Mucosa of descending colon (tissue), 3 donors: Measurements from ENCODE around the gene SEMA4C. TPM values are rescaled to one million over a fixed set of nuclear protein-coding genes. Genes with fewer than 3 reads are reported as not detected.

Experiments
- ATAC-seq: fragments of 200-7000 bp; cut with Tn5 transposase; one replicate; pipeline ENCODE4 v1.9.1; 2020; ENCODE audit warnings: mild to moderate bottlenecking, moderate library complexity
- DNase-seq, 3 donors: peaks; one replicate each; pipeline ENCODE4 v3.0.0-alpha.2; 2020
- H3K36me3 ChIP-seq: fragments of 200-600 bp; one replicate; pipeline ENCODE4 v1.8.0; 2021; ENCODE audit warnings: low read depth, mild to moderate bottlenecking
- H3K4me1 ChIP-seq: fragments of 200-600 bp; one replicate; pipeline ENCODE4 v1.8.0; 2021; ENCODE audit warnings: low read depth, mild to moderate bottlenecking
- H3K4me3 ChIP-seq: fragments of 200-600 bp; one replicate; pipeline ENCODE4 v1.8.0; 2021; ENCODE audit warnings: mild to moderate bottlenecking
- H3K9me3 ChIP-seq: fragments of 200-600 bp; one replicate; pipeline ENCODE4 v1.8.0; 2021; ENCODE audit warnings: mild to moderate bottlenecking
- intact Hi-C, 2 donors: fragments of 100-400 bp; cut with DNase I in 1 of 2; cut with micrococcal nuclease in 1 of 2; formaldehyde crosslinking; loops; one replicate each; pipeline versions ENCODE4 v1.11.0 to v1.11.1; 2022; cut with DNase I, micrococcal nuclease
- total RNA-seq, 3 donors: library from RNA; stranded (reverse); fragmentation: NEBNext Ultra II Directional in 2 of 3; extraction: Animal tissue kit (Norgen Biotek cat#: 25700) in 2 of 3; gene quantifications; one replicate each; pipeline versions ENCODE4 v1.2.1 to v1.2.4, GENCODE V29; 2021 to 2023
- TF ChIP-seq, protein P1 (sequence below): fragments of 200-600 bp; IDR thresholded peaks from one replicate; pipeline ENCODE4 v1.8.0; 2022; ENCODE audit warnings: antibody characterized with exemption, mild to moderate bottlenecking
- donor health status: DM: no; HTN: no; CAD: no; lungs with moderate emphysema.
- donor health status: DM: no; HTN: no; CAD: no.
- donor health status: DM: no; HTN: yes; CAD: no.

SEMA4C gene
- total RNA-seq, 3 donors from 2014 or later, result 14.4 to 83.8 (median 17.5) TPM

DNA sequence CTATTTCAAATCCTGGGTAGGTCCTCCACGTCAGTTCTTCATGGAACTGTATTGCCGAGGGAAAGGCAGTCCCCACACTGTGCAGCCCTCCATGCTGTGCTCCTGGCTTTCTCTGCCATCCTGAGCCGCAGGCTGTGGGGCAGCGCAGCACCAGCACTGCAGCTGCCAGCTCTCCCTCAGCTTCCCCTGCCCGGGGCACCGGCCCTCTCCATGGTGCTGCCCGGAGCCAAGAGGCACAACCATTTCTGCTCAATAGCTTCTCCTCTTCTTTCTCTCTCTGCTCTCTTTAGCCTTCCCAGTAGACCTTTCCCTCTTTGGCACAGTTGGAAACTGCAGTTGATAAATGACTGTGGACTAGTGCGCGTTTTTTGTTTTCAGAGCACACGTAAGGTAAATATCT, 38.2 kb downstream of the SEMA4C start:
- TF ChIP-seq, protein P1, sequence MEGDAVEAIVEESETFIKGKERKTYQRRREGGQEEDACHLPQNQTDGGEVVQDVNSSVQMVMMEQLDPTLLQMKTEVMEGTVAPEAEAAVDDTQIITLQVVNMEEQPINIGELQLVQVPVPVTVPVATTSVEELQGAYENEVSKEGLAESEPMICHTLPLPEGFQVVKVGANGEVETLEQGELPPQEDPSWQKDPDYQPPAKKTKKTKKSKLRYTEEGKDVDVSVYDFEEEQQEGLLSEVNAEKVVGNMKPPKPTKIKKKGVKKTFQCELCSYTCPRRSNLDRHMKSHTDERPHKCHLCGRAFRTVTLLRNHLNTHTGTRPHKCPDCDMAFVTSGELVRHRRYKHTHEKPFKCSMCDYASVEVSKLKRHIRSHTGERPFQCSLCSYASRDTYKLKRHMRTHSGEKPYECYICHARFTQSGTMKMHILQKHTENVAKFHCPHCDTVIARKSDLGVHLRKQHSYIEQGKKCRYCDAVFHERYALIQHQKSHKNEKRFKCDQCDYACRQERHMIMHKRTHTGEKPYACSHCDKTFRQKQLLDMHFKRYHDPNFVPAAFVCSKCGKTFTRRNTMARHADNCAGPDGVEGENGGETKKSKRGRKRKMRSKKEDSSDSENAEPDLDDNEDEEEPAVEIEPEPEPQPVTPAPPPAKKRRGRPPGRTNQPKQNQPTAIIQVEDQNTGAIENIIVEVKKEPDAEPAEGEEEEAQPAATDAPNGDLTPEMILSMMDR, result no peak
- Histone ChIP-seq H3K4me1 (no peaks in the 10 kb centered on the region), H3K9me3 (no peaks in the 10 kb centered on the region), H3K36me3 (peaks cover 8% of the 10 kb centered on the region), H3K4me3 (no peak overlapping the region)
- no peak for DNase-seq
- ATAC-seq, result peak; percentile 26
- intact Hi-C loops, result no loop called here

DNA sequence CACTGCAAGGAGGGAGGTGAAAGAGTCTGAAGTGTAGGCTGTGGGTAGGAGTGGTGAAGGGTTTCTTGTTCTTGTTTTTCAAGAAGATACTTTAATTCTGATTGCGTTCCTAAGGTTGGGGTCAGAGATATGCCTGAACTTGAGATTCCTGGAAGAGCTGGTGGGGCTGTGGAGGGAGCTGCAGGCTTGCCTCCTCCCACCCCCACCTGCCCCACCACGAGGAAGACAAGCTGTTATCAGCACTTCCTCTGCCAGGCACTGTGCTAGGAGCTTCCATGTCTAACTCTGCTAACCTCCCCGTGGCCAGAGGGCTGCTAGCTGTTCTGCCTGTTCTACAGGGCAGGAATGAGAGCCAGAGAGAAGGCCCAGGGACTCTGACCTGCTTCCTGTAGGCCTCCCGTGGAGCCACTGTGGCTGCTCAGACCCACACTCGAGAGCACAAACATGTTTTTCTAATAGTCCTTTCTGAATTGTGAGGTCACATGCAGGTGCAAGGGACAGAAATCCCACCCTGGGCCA, 39.8 kb downstream of the SEMA4C start:
- intact Hi-C loops, result no loop called here
- no peaks in the 10 kb centered on the region for H3K4me1 ChIP-seq
- ATAC-seq (no peak), DNase-seq (no peak)
- no peak overlapping the region for H3K4me3 ChIP-seq
- no peaks in the 10 kb centered on the region for H3K9me3 ChIP-seq
- peaks cover 16% of the 10 kb centered on the region for H3K36me3 ChIP-seq
- TF ChIP-seq, protein P1, result no peak

DNA sequence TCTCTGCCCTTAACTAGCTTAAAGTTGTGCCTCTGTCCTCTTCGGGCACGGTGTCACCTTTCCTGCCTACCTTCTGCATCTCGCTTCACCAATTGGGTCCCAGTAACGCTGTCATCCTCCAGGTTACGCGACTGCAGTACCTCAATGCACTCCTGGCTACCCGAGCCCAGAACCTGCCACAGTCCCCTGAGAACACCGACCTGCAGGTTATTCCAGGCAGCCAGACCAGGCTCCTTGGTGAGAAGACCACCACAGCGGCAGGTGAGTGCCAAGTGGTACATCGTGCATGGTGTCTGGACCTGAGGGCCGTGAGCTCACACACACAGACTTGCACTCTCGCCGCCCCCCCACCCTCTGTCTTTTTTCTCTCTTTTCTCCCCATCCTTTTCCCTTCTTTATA, 41.0 kb downstream of the SEMA4C start:
- Histone ChIP-seq H3K36me3 (peaks cover 16% of the 10 kb centered on the region), H3K4me3 (no peak overlapping the region), H3K9me3 (no peaks in the 10 kb centered on the region), H3K4me1 (peaks cover 3% of the 10 kb centered on the region)
- TF ChIP-seq, protein P1, result no peak
- peak in 1 of 3 donors; percentile 14 for DNase-seq
- intact Hi-C loops, result no loop called here
- ATAC-seq, result no peak

DNA sequence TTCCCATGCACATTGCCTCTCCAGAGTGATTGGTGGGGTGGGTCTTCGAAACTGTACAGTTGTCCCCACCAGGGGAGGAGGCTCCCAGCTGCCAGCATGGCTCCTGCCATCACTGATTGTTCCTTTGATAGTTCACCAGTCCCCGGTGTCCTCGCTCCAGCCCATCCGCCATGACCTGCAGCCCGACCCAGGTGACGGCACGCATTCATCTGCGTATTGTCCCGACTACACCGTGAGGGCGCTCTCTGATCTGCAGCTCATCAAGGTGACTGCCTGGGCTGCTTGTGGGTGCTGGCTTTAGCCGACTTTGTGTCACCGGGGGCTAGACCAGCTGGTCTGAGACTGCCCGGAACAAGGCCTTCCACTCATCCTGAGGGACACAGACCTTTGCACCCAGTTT, 41.4 kb downstream of the SEMA4C start:
- H3K4me3 ChIP-seq, result no peak overlapping the region
- peaks cover 16% of the 10 kb centered on the region for H3K36me3 ChIP-seq
- H3K9me3 ChIP-seq, result no peaks in the 10 kb centered on the region
- TF ChIP-seq, protein P1, result no peak
- H3K4me1 ChIP-seq, result peaks cover 6% of the 10 kb centered on the region
- ATAC-seq, result no peak
- no peak for DNase-seq
- intact Hi-C loops, result no loop called here

DNA sequence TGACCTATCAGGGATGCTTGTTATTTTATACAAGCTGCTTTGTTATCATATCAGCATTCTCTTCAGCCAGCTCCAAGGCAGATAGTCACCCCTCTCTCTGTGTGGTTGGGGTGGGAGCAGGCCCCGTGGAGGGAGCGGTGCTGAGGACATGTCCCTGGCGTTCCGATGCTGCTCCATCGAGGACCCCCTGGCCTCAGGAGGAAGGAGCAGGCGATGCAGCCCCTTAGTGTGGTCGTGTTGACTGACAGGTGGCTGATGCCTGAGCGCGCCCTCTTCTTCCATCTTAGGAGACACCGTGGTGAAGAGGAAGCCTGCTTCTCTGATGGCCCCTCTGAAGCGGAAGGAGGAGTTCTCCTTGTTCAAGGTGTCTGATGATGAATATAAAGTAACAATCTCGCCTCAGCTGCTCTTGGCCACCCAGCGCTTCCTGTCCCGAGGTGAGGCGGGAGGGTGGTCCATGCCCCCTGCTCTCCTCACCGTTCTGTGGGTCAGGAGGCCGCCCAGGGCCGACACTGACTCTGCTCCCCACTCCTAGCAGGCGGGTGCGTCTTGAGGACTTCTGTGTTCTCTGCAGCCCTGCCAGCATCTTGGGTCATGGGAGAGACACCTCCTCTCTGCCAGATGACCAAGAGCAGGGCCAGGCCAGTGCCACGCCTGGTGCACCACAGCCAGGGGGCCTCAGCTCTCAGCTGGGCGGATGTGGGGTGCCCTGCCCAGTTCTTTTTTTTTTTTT, 43.2 kb downstream of the SEMA4C start:
- H3K4me1 ChIP-seq, result peaks cover 6% of the 10 kb centered on the region
- peaks cover 8% of the 10 kb centered on the region for H3K36me3 ChIP-seq
- ATAC-seq, result no peak
- no peak overlapping the region for H3K4me3 ChIP-seq
- TF ChIP-seq, protein P1, result no peak
- intact Hi-C loops, result no loop called here
- H3K9me3 ChIP-seq, result no peaks in the 10 kb centered on the region
- peak in 1 of 3 donors; percentile 43 for DNase-seq
